ENCODE measurements around the gene YIPF2. TPM values are rescaled to one million over a fixed set of nuclear protein-coding genes. Genes with fewer than 3 reads are reported as not detected.

YIPF2 gene
- total and polyA plus RNA-seq, 10 of the 15 experiments (the other 5 are each of a cell fraction or from before 2014, with no cell fraction given), result 0.92 to 38.9 (median 17.6) TPM

Other genes with a start within 250 kb of the YIPF2 start
Only the 7 nearest of the 9 such genes appear.
- 56.8 and 68.7 TPM in 2 replicates for gene DNM2, start 210.6 kb downstream of the YIPF2 start, total RNA-seq (2014; rRNA removed)
- 53.0 and 58.9 TPM in 2 replicates for gene DNM2, start 210.6 kb downstream of the YIPF2 start, total RNA-seq (2014; rRNA removed; fragmentation: Illumina TruSeq; extraction: Trizol)
- gene DNM2, start 210.6 kb downstream of the YIPF2 start, total RNA-seq (2021), result 128 and 146 TPM in 2 replicates
- 22.8 and 47.4 TPM in 2 replicates for gene DNM2, start 210.6 kb downstream of the YIPF2 start, polyA plus RNA-seq (2011; rRNA removed)
- 54.5 and 69.2 TPM in 2 replicates for gene DNM2, start 210.6 kb downstream of the YIPF2 start, polyA plus RNA-seq (2014; fragmentation: Illumina TruSeq; extraction: Trizol)
- gene DNM2, start 210.6 kb downstream of the YIPF2 start, polyA plus RNA-seq (2014; fragmentation: Nextera tagmentation; extraction: Ambion mirVana), result 1 to 10 TPM; 1.2 to 3.4 TPM
- 93.1 and 113 TPM in 2 replicates for gene DNM2, start 210.6 kb downstream of the YIPF2 start, polyA plus RNA-seq (2014; rRNA removed)
- gene DNM2, start 210.6 kb downstream of the YIPF2 start, polyA plus RNA-seq (2016; fragmentation: Nextera tagmentation; extraction: Ambion mirVana), result 100 to 1,000 TPM in 1 of 2 experiments, 10 to 100 TPM in 1; 98.3 to 100 TPM
- 14.9 TPM in 2 replicates for gene TMED1, start 92.4 kb downstream of the YIPF2 start, total RNA-seq (2014; rRNA removed)
- gene TMED1, start 92.4 kb downstream of the YIPF2 start, total RNA-seq (2014; rRNA removed; fragmentation: Illumina TruSeq; extraction: Trizol), result 9.1 and 9.2 TPM in 2 replicates
- gene TMED1, start 92.4 kb downstream of the YIPF2 start, total RNA-seq (2021), result 15.7 and 15.8 TPM in 2 replicates
- 11.2 and 15.7 TPM in 2 replicates for gene TMED1, start 92.4 kb downstream of the YIPF2 start, polyA plus RNA-seq (2011; rRNA removed)
- 2.6 and 4.1 TPM in 2 replicates for gene TMED1, start 92.4 kb downstream of the YIPF2 start, polyA plus RNA-seq (2014; fragmentation: Illumina TruSeq; extraction: Trizol)
- gene TMED1, start 92.4 kb downstream of the YIPF2 start, polyA plus RNA-seq (2014; fragmentation: Nextera tagmentation; extraction: Ambion mirVana), result 1 to 10 TPM in 1 of 2 experiments, under 1 TPM in 1; 0.60 to 2.8 TPM
- 9.8 and 12.2 TPM in 2 replicates for gene TMED1, start 92.4 kb downstream of the YIPF2 start, polyA plus RNA-seq (2014; rRNA removed)
- gene TMED1, start 92.4 kb downstream of the YIPF2 start, polyA plus RNA-seq (2016; fragmentation: Nextera tagmentation; extraction: Ambion mirVana), result 10 to 100 TPM; 22.9 to 23.1 TPM
- gene C19orf38, start 80.2 kb downstream of the YIPF2 start, total RNA-seq (2014; rRNA removed), result 6.5 and 6.9 TPM in 2 replicates
- 7.5 and 7.6 TPM in 2 replicates for gene C19orf38, start 80.2 kb downstream of the YIPF2 start, total RNA-seq (2014; rRNA removed; fragmentation: Illumina TruSeq; extraction: Trizol)
- gene C19orf38, start 80.2 kb downstream of the YIPF2 start, total RNA-seq (2021), result 5.3 and 6.5 TPM in 2 replicates
- 1.8 and 3.0 TPM in 2 replicates for gene C19orf38, start 80.2 kb downstream of the YIPF2 start, polyA plus RNA-seq (2011; rRNA removed)
- 2.4 and 6.0 TPM in 2 replicates for gene C19orf38, start 80.2 kb downstream of the YIPF2 start, polyA plus RNA-seq (2014; fragmentation: Illumina TruSeq; extraction: Trizol)
- 1 to 10 TPM; 2.6 to 4.8 TPM for gene C19orf38, start 80.2 kb downstream of the YIPF2 start, polyA plus RNA-seq (2014; fragmentation: Nextera tagmentation; extraction: Ambion mirVana)
- 6.3 and 6.7 TPM in 2 replicates for gene C19orf38, start 80.2 kb downstream of the YIPF2 start, polyA plus RNA-seq (2014; rRNA removed)
- 1 to 10 TPM; 4.2 to 4.8 TPM for gene C19orf38, start 80.2 kb downstream of the YIPF2 start, polyA plus RNA-seq (2016; fragmentation: Nextera tagmentation; extraction: Ambion mirVana)
- gene CARM1, start 57.1 kb downstream of the YIPF2 start, total RNA-seq (2014; rRNA removed), result 44.0 and 56.8 TPM in 2 replicates
- gene CARM1, start 57.1 kb downstream of the YIPF2 start, total RNA-seq (2014; rRNA removed; fragmentation: Illumina TruSeq; extraction: Trizol), result 26.8 and 30.9 TPM in 2 replicates
- 115 and 116 TPM in 2 replicates for gene CARM1, start 57.1 kb downstream of the YIPF2 start, total RNA-seq (2021)
- 17.7 and 48.6 TPM in 2 replicates for gene CARM1, start 57.1 kb downstream of the YIPF2 start, polyA plus RNA-seq (2011; rRNA removed)
- gene CARM1, start 57.1 kb downstream of the YIPF2 start, polyA plus RNA-seq (2014; fragmentation: Illumina TruSeq; extraction: Trizol), result 33.0 and 63.5 TPM in 2 replicates
- under 1 TPM; 0.45 to 0.49 TPM for gene CARM1, start 57.1 kb downstream of the YIPF2 start, polyA plus RNA-seq (2014; fragmentation: Nextera tagmentation; extraction: Ambion mirVana)
- 95.6 and 113 TPM in 2 replicates for gene CARM1, start 57.1 kb downstream of the YIPF2 start, polyA plus RNA-seq (2014; rRNA removed)
- gene CARM1, start 57.1 kb downstream of the YIPF2 start, polyA plus RNA-seq (2016; fragmentation: Nextera tagmentation; extraction: Ambion mirVana), result 10 to 100 TPM; 10.1 to 12.0 TPM
- gene TIMM29, start 172 bp upstream of the YIPF2 start, total RNA-seq (2014; rRNA removed), result 25.1 and 25.8 TPM in 2 replicates
- gene TIMM29, start 172 bp upstream of the YIPF2 start, total RNA-seq (2014; rRNA removed; fragmentation: Illumina TruSeq; extraction: Trizol), result 11.0 TPM in 2 replicates
- gene TIMM29, start 172 bp upstream of the YIPF2 start, total RNA-seq (2021), result 20.9 and 22.7 TPM in 2 replicates
- 9.6 and 10.2 TPM in 2 replicates for gene TIMM29, start 172 bp upstream of the YIPF2 start, polyA plus RNA-seq (2011; rRNA removed)
- gene TIMM29, start 172 bp upstream of the YIPF2 start, polyA plus RNA-seq (2014; fragmentation: Illumina TruSeq; extraction: Trizol), result 6.2 and 8.2 TPM in 2 replicates
- gene TIMM29, start 172 bp upstream of the YIPF2 start, polyA plus RNA-seq (2014; fragmentation: Nextera tagmentation; extraction: Ambion mirVana), result 1 to 10 TPM; 2.4 to 6.5 TPM
- gene TIMM29, start 172 bp upstream of the YIPF2 start, polyA plus RNA-seq (2014; rRNA removed), result 15.9 and 17.6 TPM in 2 replicates
- 10 to 100 TPM; 27.4 to 27.9 TPM for gene TIMM29, start 172 bp upstream of the YIPF2 start, polyA plus RNA-seq (2016; fragmentation: Nextera tagmentation; extraction: Ambion mirVana)
- 82.0 and 85.3 TPM in 2 replicates for gene SMARCA4, start 32.4 kb upstream of the YIPF2 start, total RNA-seq (2014; rRNA removed)
- gene SMARCA4, start 32.4 kb upstream of the YIPF2 start, total RNA-seq (2014; rRNA removed; fragmentation: Illumina TruSeq; extraction: Trizol), result 39.2 and 44.7 TPM in 2 replicates
- gene SMARCA4, start 32.4 kb upstream of the YIPF2 start, total RNA-seq (2021), result 153 and 175 TPM in 2 replicates
- 25.2 and 32.1 TPM in 2 replicates for gene SMARCA4, start 32.4 kb upstream of the YIPF2 start, polyA plus RNA-seq (2011; rRNA removed)
- gene SMARCA4, start 32.4 kb upstream of the YIPF2 start, polyA plus RNA-seq (2014; fragmentation: Illumina TruSeq; extraction: Trizol), result 34.9 and 63.5 TPM in 2 replicates
- gene SMARCA4, start 32.4 kb upstream of the YIPF2 start, polyA plus RNA-seq (2014; fragmentation: Nextera tagmentation; extraction: Ambion mirVana), result 10 to 100 TPM; 22.4 to 43.8 TPM
- 51.2 and 76.8 TPM in 2 replicates for gene SMARCA4, start 32.4 kb upstream of the YIPF2 start, polyA plus RNA-seq (2014; rRNA removed)
- gene SMARCA4, start 32.4 kb upstream of the YIPF2 start, polyA plus RNA-seq (2016; fragmentation: Nextera tagmentation; extraction: Ambion mirVana), result 100 to 1,000 TPM in 1 of 2 experiments, 10 to 100 TPM in 1; 88.6 to 102 TPM
- 39.0 and 43.4 TPM in 2 replicates for gene LDLR, start 160.8 kb upstream of the YIPF2 start, total RNA-seq (2014; rRNA removed)
- gene LDLR, start 160.8 kb upstream of the YIPF2 start, total RNA-seq (2014; rRNA removed; fragmentation: Illumina TruSeq; extraction: Trizol), result 29.4 and 30.7 TPM in 2 replicates
- gene LDLR, start 160.8 kb upstream of the YIPF2 start, total RNA-seq (2021), result 56.8 and 59.2 TPM in 2 replicates
- 19.4 and 42.8 TPM in 2 replicates for gene LDLR, start 160.8 kb upstream of the YIPF2 start, polyA plus RNA-seq (2011; rRNA removed)
- gene LDLR, start 160.8 kb upstream of the YIPF2 start, polyA plus RNA-seq (2014; fragmentation: Illumina TruSeq; extraction: Trizol), result 23.1 and 25.3 TPM in 2 replicates
- gene LDLR, start 160.8 kb upstream of the YIPF2 start, polyA plus RNA-seq (2014; fragmentation: Nextera tagmentation; extraction: Ambion mirVana), result 10 to 100 TPM; 11.3 to 15.9 TPM
- gene LDLR, start 160.8 kb upstream of the YIPF2 start, polyA plus RNA-seq (2014; rRNA removed), result 26.7 and 38.4 TPM in 2 replicates
- gene LDLR, start 160.8 kb upstream of the YIPF2 start, polyA plus RNA-seq (2016; fragmentation: Nextera tagmentation; extraction: Ambion mirVana), result 10 to 100 TPM; 17.1 to 18.5 TPM